ENCODE results near the gene CNIH1.

CNIH1 gene

GRCh38 chr14:54440873-54441868 is at the start of gene CNIH1:
CNIH1 (minus strand) TSS chr14:54441374; CDS start chr14:54441327, 47 bp downstream.
- DNase-seq (ENCODE audit: low read depth), result peak; percentile 97

GRCh38 chr14:54490445-54491175 is 49.4 kb upstream of the CNIH1 start:
- no peak for DNase-seq (ENCODE audit: low read depth)

- DNase-seq (ENCODE audit: low read depth), result no peak
Observed at GRCh38 chr14:54489731-54490444, 48.7 kb upstream of the CNIH1 start.

GRCh38 chr14:54489318-54489683 is 48.1 kb upstream of the CNIH1 start:
- DNase-seq (ENCODE audit: low read depth), result no peak

- peak; percentile 71 for DNase-seq (ENCODE audit: low read depth)
Observed at GRCh38 chr14:54488646-54489317, 47.6 kb upstream of the CNIH1 start, which contains the start of gene GMFB. GMFB (minus strand) TSS chr14:54488980; CDS start chr14:54488927, 53 bp downstream.

- DNase-seq (ENCODE audit: low read depth), result no peak
Observed at GRCh38 chr14:54488318-54488645, 47.1 kb upstream of the CNIH1 start.

GRCh38 chr14:54487771-54488170 is 46.6 kb upstream of the CNIH1 start:
- no peak for DNase-seq (ENCODE audit: low read depth)

- DNase-seq (ENCODE audit: low read depth), result no peak
Observed at GRCh38 chr14:54486685-54487084, 45.5 kb upstream of the CNIH1 start.

GRCh38 chr14:54483846-54484245 is 42.7 kb upstream of the CNIH1 start:
- no peak for DNase-seq (ENCODE audit: low read depth)

GRCh38 chr14:54483073-54483745 is 42.0 kb upstream of the CNIH1 start:
- DNase-seq (ENCODE audit: low read depth), result no peak

- no peak for DNase-seq (ENCODE audit: low read depth)
Observed at GRCh38 chr14:54481695-54482094, 40.5 kb upstream of the CNIH1 start.

- no peak for DNase-seq (ENCODE audit: low read depth)
Observed at GRCh38 chr14:54480830-54481562, 39.8 kb upstream of the CNIH1 start.

GRCh38 chr14:54478636-54479215 is 37.6 kb upstream of the CNIH1 start:
- no peak for DNase-seq (ENCODE audit: low read depth)

GRCh38 chr14:54475911-54476310 is 34.7 kb upstream of the CNIH1 start:
- DNase-seq (ENCODE audit: low read depth), result no peak

GRCh38 chr14:54475187-54475899 is 34.2 kb upstream of the CNIH1 start:
- no peak for DNase-seq (ENCODE audit: low read depth)

GRCh38 chr14:54474232-54474793 is 33.1 kb upstream of the CNIH1 start:
- DNase-seq (ENCODE audit: low read depth), result no peak

GRCh38 chr14:54472315-54472714 is 31.1 kb upstream of the CNIH1 start:
- no peak for DNase-seq (ENCODE audit: low read depth)

GRCh38 chr14:54471641-54472040 is 30.5 kb upstream of the CNIH1 start:
- no peak for DNase-seq (ENCODE audit: low read depth)

- DNase-seq (ENCODE audit: low read depth), result no peak
Observed at GRCh38 chr14:54470701-54471100, 29.5 kb upstream of the CNIH1 start.
